K562 (cell line): ENCODE measurements around the gene RPS8. TPM values are rescaled to one million over a fixed set of nuclear protein-coding genes. Genes with fewer than 3 reads are reported as not detected.
A peak's percentile ranks its signal among the peaks of the same experiment; 100 is the strongest.

Experiments used
- DEAF1 ChIP-seq: fragments of 450-650 bp; formaldehyde crosslinking; IDR thresholded peaks from 2 replicates; pipeline ENCODE4 v1.4.0; 2020; ENCODE audit warnings: mild to moderate bottlenecking, moderate library complexity
- EWSR1 ChIP-seq: fragments of 450-650 bp; IDR thresholded peaks from 2 replicates; pipeline ENCODE4 v1.6.1; 2018; ENCODE audit warnings: borderline replicate concordance, mild to moderate bottlenecking, low read depth, moderate library complexity; ENCODE audit not compliant: partially characterized antibody
- FOXA3 ChIP-seq, 2 experiments: fragments of 450-650 bp in 1 of 2; sonication (generic) in 1 of 2; formaldehyde crosslinking; IDR thresholded peaks in 1 of 2; conservative IDR thresholded peaks in 1 of 2; 2 replicates each; pipeline versions ENCODE4 v1.4.0 to v1.8.0; 2020 to 2022; ENCODE audit warnings: mild to moderate bottlenecking in 2 of 2, missing genetic modification reagents in 1 of 2
- GTF2F1 ChIP-seq: IDR thresholded peaks from 2 replicates; pipeline ENCODE4 v1.6.1; 2011; ENCODE audit warnings: low read depth, low read length, improper control_type of control experiment
- MXI1 ChIP-seq: IDR thresholded peaks from 2 replicates; pipeline ENCODE4 v1.6.1; 2011; ENCODE audit warnings: low read depth, mild to moderate bottlenecking, improper control_type of control experiment, low read length
- NEUROD1 ChIP-seq: fragments of 150-350 bp; IDR thresholded peaks from 2 replicates; pipeline ENCODE4 v1.6.1; 2014; ENCODE audit warnings: borderline replicate concordance, low read length, low read depth; ENCODE audit not compliant: partially characterized antibody
- NFXL1 ChIP-seq: fragments of 450-650 bp; formaldehyde crosslinking; IDR thresholded peaks from 2 replicates; pipeline ENCODE4 v1.4.0; 2021; ENCODE audit warnings: mild to moderate bottlenecking
- SMC3 ChIP-seq: conservative IDR thresholded peaks from 2 replicates; pipeline ENCODE4 v1.6.1; 2011; ENCODE audit warnings: low read depth, low read length, improper control_type of control experiment; ENCODE audit not compliant: insufficient read depth
- SRSF1 ChIP-seq: fragments of 200-400 bp; formaldehyde crosslinking; IDR thresholded peaks from 2 replicates; pipeline ENCODE4 v1.6.1; 2017; ENCODE audit warnings: mild to moderate bottlenecking, low read depth, low read length, moderate library complexity
- polyA plus RNA-seq, 8 experiments: library from polyadenylated mRNA; depleted of rRNA in 4 of 8; stranded (reverse) in 5 of 8; unstranded in 3 of 8; fragments of >200 nt; fragmentation: Nextera tagmentation in 2 of 8; fragmentation: Illumina TruSeq in 1 of 8; extraction: Ambion mirVana in 2 of 8; extraction: Trizol in 1 of 8; gene quantifications; 2 replicates each; pipeline versions ENCODE4 v1.2.1 to v1.2.3, GENCODE V29; 2011 to 2014; ENCODE audit warnings: inconsistent platforms in 1 of 8, missing spikeins in 1 of 8
- total RNA-seq, 7 experiments: library from RNA; depleted of rRNA in 6 of 7; stranded (reverse); fragments of >200 nt in 6 of 7; fragmentation: Illumina TruSeq in 2 of 7; extraction: Trizol in 2 of 7; gene quantifications; 2 replicates each; pipeline versions ENCODE4 v1.2.1 to v1.2.3, GENCODE V29; 2011 to 2021; ENCODE audit warnings: low replicate concordance in 1 of 7
- TF ChIP-seq, protein P1 (sequence below): fragments of 200-600 bp; sonication (generic); IDR thresholded peaks from one replicate; pipeline ENCODE4 v1.6.1; 2012; ENCODE audit warnings: mild to moderate bottlenecking, low read depth, low read length, inconsistent platforms
- TF ChIP-seq, protein P2 (sequence below): fragments of 250-450 bp; sonication (Bioruptor Pico); IDR thresholded peaks from 2 replicates; pipeline ENCODE4 v1.4.0; 2020; ENCODE audit warnings: borderline replicate concordance

The RPS8 gene
- total and polyA plus RNA-seq, 9 of the 15 experiments (the other 6 are each of a cell fraction or from before 2014, with no cell fraction given) = 2,431 to 4,168 (median 3,109) TPM

DNA sequence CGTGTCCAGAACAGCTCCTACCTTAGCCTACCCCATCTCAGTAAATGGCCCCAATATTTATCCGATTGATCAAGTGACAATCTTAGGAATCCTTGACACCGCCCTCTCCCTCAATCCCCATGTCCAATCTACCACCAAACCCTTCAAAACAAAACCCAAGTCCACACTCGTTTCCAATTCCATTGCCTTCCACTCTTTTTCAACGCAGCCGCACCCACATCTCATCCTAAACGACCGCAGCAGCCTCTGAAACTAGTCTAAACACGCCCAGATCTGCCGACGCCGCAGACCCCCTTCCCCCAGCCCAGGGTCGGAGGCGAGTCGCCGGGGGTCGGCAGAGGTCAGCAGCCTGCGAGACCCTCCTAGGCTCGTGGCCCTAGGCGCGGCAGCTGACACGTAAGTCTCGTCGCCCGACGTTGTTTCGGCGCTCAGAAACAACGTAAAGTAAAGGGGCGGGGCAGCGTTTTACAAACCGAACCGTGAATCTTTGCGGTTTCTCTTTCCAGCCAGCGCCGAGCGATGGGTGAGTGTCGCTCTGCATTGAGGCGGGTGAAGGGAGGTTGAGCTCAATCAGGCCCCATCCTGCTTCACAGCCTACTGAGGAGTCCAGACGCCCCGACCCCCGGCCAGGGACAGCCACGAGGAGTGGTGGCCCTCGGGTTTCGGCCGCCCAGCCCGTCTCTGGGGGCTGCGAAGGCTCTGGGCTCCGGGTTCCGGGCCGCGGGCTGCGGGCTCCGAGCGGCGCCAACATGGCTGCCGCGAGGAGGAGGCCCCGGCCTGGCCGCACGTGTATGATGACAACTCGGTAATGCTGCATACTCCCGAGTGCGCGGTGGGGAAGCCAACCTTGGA lies at the start of gene RPS8 (continued):
- TF ChIP-seq SRSF1 (0 out of 2 replicates have a peak, but pooled peaks have one; percentile 95), EWSR1 (no peak), FOXA3 (CRISPR knock-in tag; conservative IDR thresholded peaks at IDR 0.05 in 1 of 2, IDR thresholded peaks at IDR 0.05 in 1 of 2) (peak in 1 of 2 experiments; percentile 74; a peak in 3 of 4 replicates), NEUROD1 (peak; percentile 45), GTF2F1 (peak; percentile 95), SMC3 (0 out of 2 replicates have a peak, but pooled peaks have one; percentile 1), MXI1 (no peak), DEAF1 (CRISPR knock-in tag) (no peak; the same call in none of the 2 replicates), NFXL1 (no peak)
- TF ChIP-seq, protein P1, sequence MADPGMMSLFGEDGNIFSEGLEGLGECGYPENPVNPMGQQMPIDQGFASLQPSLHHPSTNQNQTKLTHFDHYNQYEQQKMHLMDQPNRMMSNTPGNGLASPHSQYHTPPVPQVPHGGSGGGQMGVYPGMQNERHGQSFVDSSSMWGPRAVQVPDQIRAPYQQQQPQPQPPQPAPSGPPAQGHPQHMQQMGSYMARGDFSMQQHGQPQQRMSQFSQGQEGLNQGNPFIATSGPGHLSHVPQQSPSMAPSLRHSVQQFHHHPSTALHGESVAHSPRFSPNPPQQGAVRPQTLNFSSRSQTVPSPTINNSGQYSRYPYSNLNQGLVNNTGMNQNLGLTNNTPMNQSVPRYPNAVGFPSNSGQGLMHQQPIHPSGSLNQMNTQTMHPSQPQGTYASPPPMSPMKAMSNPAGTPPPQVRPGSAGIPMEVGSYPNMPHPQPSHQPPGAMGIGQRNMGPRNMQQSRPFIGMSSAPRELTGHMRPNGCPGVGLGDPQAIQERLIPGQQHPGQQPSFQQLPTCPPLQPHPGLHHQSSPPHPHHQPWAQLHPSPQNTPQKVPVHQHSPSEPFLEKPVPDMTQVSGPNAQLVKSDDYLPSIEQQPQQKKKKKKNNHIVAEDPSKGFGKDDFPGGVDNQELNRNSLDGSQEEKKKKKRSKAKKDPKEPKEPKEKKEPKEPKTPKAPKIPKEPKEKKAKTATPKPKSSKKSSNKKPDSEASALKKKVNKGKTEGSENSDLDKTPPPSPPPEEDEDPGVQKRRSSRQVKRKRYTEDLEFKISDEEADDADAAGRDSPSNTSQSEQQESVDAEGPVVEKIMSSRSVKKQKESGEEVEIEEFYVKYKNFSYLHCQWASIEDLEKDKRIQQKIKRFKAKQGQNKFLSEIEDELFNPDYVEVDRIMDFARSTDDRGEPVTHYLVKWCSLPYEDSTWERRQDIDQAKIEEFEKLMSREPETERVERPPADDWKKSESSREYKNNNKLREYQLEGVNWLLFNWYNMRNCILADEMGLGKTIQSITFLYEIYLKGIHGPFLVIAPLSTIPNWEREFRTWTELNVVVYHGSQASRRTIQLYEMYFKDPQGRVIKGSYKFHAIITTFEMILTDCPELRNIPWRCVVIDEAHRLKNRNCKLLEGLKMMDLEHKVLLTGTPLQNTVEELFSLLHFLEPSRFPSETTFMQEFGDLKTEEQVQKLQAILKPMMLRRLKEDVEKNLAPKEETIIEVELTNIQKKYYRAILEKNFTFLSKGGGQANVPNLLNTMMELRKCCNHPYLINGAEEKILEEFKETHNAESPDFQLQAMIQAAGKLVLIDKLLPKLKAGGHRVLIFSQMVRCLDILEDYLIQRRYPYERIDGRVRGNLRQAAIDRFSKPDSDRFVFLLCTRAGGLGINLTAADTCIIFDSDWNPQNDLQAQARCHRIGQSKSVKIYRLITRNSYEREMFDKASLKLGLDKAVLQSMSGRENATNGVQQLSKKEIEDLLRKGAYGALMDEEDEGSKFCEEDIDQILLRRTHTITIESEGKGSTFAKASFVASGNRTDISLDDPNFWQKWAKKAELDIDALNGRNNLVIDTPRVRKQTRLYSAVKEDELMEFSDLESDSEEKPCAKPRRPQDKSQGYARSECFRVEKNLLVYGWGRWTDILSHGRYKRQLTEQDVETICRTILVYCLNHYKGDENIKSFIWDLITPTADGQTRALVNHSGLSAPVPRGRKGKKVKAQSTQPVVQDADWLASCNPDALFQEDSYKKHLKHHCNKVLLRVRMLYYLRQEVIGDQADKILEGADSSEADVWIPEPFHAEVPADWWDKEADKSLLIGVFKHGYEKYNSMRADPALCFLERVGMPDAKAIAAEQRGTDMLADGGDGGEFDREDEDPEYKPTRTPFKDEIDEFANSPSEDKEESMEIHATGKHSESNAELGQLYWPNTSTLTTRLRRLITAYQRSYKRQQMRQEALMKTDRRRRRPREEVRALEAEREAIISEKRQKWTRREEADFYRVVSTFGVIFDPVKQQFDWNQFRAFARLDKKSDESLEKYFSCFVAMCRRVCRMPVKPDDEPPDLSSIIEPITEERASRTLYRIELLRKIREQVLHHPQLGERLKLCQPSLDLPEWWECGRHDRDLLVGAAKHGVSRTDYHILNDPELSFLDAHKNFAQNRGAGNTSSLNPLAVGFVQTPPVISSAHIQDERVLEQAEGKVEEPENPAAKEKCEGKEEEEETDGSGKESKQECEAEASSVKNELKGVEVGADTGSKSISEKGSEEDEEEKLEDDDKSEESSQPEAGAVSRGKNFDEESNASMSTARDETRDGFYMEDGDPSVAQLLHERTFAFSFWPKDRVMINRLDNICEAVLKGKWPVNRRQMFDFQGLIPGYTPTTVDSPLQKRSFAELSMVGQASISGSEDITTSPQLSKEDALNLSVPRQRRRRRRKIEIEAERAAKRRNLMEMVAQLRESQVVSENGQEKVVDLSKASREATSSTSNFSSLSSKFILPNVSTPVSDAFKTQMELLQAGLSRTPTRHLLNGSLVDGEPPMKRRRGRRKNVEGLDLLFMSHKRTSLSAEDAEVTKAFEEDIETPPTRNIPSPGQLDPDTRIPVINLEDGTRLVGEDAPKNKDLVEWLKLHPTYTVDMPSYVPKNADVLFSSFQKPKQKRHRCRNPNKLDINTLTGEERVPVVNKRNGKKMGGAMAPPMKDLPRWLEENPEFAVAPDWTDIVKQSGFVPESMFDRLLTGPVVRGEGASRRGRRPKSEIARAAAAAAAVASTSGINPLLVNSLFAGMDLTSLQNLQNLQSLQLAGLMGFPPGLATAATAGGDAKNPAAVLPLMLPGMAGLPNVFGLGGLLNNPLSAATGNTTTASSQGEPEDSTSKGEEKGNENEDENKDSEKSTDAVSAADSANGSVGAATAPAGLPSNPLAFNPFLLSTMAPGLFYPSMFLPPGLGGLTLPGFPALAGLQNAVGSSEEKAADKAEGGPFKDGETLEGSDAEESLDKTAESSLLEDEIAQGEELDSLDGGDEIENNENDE = no peak
- TF ChIP-seq, protein P2, sequence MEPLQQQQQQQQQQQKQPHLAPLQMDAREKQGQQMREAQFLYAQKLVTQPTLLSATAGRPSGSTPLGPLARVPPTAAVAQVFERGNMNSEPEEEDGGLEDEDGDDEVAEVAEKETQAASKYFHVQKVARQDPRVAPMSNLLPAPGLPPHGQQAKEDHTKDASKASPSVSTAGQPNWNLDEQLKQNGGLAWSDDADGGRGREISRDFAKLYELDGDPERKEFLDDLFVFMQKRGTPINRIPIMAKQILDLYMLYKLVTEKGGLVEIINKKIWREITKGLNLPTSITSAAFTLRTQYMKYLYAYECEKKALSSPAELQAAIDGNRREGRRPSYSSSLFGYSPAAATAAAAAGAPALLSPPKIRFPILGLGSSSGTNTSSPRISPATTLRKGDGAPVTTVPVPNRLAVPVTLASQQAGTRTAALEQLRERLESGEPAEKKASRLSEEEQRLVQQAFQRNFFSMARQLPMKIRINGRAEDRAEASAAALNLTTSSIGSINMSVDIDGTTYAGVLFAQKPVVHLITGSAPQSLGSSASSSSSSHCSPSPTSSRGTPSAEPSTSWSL (CRISPR knock-in tag) = no peak
